OCI-M2 (cell line): ENCODE data around the gene MAPK6.

Experiments
- DNase-seq: peaks from one replicate; lab custom pipeline; 2025; ENCODE audit not compliant: unreplicated experiment; lab: John Stamatoyannopoulos, UW

Gene MAPK6

DNA sequence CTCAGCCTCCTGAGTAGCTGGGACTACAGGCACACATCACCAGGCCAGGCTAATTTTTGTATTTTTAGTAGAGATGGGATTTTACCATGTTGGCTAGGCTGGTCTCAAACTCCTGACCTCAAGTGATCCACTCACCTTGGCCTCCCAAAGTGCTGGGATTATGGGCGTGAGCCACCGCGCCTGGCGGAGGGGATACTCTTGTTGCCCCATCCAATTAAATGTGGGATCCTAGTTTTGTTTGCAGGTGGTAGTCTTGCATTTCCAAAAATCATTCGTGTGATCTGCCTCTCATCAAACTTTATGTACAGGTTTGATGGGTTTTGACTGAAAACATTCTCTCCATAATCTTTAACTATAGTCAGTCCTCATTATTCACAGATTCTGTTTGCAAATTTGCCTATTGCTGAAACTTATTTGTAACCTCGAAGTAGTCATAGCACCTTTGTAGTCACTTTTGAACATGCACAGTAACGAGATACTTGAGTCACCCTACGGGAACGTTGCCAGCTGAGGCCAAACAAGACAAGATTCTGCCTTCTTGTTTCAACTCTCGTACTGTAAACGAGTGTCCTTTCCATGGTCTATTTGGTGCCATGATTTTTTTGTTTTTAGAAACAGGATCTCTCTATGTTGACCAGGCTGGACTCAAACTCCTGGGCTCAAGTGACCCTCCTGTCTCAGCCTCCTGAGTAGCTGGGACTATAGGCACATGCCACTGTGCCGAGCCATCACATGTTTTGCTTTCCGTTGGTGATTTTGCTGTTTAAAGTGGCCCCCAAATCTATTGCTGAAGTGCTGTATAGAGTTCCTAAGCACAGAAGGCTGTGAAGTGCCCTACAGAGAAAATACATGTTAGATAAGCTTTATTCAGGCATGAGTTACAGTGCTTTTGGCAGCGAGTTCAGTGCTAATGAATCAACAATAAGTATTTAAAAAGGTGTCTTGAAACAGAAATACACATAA lies 8.1 kb upstream of the MAPK6 start:
- no peak for DNase-seq

- DNase-seq: no peak
Measured at GRCh38 chr15:52011711-52012144, 7.3 kb upstream of the MAPK6 start.

GRCh38 chr15:52012210-52012609 lies 6.8 kb upstream of the MAPK6 start:
- no peak for DNase-seq

- no peak for DNase-seq
Measured at GRCh38 chr15:52013151-52013791, 5.7 kb upstream of the MAPK6 start.

GRCh38 chr15:52014616-52015015 lies 4.4 kb upstream of the MAPK6 start:
- DNase-seq: no peak

DNA sequence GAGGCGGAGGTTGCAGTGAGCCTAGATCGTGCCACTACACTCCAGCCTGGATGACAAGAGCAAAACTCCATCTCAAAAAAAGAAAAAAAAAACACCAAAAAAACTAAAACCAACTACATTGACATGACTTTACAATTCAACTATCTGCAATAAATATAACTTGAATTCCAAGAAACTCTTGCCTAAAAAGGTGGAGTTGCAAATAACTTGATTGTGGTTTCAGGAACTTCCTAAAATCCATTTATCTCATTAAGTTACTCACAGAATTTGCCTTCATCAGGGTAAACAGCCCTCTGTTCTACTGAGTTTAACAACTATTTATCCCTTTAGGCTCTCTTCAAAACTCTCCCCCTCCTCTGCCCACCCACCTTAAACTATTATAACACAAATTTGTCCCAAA lies 2.7 kb upstream of the MAPK6 start:
- no peak for DNase-seq

DNA sequence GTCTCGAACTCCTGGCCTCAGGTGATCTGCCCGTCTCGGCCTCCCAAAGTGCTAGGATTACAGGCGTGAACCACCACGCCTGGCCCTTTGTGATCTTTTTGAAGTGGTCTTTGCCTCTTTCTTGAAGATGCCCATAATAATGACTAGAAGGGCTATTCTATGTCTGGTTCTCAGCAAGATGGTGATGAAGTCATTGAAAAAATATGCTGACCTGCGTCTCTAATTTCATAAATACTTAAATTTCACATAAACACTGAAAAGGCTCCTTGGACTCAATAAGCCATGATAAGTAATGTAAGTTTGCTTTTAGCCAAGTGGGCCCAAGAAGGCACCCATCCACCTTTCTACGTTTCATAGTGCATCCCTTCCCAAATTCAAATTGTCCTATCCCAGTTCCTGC lies 775 bp upstream of the MAPK6 start:
- no peak for DNase-seq

GRCh38 chr15:52019394-52020220 lies 588 bp downstream of the MAPK6 start:
- DNase-seq: no peak

DNA sequence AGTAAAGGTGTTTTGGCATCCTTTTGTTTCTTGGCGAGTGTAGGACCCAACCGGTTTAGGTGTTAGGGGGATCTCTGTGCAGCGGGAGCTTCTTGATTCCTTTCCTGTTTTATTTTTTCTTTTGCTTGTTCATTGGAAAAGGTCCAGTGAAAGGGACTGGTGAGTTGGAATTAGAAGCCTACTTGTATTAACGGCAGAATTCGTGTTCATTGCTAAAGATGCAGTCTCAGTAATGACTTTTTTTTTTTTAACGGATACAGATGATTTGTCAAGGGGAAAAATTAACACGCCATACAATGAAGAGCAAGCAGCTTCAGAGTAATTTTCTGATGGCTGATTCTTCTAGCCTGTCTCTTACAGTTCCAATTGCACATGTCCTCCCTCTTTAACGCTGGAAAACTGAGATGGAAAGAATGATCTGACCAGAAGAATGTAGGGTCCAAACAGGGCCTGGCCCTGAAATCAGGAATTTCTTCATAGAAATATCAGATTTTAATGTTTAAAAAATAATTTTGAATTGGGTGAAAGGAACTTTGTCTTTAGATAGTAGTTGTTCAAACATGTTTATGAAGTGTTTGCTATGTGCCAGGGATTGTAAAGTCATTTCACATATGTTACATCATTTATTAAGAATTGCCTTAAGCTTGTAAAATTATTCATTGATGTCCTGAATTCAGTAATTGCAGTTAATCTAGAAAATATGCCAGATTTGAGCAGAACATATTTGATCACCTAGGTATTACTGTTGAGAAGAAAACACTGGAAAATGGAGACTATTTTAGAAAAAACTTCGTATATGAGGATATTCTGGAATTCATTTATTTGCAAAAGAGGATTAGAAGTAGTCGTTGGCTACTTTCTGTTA lies 1.4 kb downstream of the MAPK6 start:
- DNase-seq: no peak

DNA sequence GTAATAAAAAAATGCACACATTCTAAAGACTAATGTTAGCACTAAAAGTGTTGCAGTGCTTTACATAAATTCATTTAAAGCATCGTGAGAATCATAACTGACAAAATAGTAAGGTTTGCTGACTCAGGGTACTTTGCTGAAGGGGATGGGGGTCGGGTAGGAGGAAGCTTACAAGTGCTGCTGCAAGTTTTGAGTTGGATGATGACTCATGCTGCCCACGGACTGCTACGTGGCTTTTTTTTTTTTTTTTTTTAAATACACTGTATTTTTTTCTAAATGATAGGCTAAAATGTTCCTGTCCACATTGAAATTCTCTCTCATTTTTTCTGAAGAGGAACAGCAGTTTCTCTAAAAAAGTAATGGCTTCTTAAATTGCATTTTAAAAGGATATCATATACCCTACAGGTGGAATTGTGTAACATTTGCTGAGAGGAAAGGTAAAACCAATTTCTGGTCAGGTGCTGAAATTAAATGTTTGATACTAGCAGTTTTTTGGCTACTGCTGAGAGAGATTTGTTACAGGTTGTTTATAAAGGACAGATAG lies 2.2 kb downstream of the MAPK6 start:
- no peak for DNase-seq

- DNase-seq: no peak
Measured at GRCh38 chr15:52021892-52022540, 3.0 kb downstream of the MAPK6 start.

GRCh38 chr15:52023169-52023922 lies 4.3 kb downstream of the MAPK6 start:
- no peak for DNase-seq

DNA sequence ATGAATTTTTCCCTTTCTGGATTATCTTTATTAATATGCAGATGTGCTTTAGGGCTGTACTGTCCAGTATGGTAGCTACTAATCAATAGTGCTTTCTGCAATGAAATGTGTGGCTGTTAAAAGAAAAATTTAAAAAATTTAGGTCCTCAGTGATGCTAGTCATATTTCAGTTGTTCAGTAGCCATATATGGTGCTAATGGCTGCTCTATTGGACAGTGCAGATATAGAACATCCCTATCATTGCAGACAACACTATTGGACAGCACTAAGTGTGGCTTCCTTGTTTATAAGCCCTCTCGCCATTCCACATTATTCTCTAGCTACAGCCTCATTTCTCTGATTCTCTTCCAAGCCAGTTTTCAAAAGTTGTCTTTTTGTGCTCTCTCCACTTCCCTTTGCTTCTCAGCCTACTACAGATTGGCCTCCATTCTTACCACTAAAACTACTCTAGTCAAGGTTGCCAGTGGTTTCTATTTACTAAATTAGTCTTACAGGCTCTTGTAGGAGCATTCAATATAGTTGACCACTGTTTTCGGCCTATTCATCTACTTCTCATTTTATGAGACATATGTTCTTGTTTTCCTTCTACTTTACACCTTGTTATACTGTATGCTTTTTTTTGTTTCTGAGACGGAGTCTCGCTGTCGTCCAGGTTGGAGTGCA lies 9.5 kb downstream of the MAPK6 start:
- DNase-seq: no peak

- no peak for DNase-seq
Measured at GRCh38 chr15:52030010-52030409, 11.0 kb downstream of the MAPK6 start.

GRCh38 chr15:52031556-52031955 lies 12.5 kb downstream of the MAPK6 start:
- DNase-seq: no peak

DNA sequence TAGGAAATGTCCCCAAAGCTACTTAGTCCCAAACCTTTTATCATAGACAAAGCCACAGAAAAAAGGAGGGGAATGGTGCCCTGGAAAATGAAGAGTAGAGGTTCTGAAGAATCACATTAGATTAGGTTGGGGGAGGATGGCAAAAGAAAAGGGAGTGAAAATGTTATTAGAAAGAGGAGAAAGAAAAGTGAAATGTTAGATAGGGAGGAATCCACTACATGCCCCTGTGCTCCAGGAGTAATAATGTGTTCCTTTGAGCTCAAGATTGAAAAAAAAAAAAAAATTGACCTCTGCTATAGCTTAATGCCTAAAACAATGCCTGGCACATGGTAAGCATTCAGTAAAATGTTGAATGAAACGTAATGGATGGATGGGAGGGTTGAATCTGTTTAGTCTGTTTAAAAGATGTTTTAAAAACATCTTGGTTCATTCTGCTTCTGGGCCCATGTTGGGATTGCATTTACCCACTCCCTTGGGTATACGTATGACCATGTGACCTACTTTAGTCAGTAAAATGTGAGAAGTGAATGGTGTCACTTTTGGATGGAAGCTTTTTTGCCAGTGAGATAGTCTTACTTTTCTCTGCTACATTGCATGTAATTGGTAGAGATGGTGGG lies 19.0 kb downstream of the MAPK6 start:
- no peak for DNase-seq

DNA sequence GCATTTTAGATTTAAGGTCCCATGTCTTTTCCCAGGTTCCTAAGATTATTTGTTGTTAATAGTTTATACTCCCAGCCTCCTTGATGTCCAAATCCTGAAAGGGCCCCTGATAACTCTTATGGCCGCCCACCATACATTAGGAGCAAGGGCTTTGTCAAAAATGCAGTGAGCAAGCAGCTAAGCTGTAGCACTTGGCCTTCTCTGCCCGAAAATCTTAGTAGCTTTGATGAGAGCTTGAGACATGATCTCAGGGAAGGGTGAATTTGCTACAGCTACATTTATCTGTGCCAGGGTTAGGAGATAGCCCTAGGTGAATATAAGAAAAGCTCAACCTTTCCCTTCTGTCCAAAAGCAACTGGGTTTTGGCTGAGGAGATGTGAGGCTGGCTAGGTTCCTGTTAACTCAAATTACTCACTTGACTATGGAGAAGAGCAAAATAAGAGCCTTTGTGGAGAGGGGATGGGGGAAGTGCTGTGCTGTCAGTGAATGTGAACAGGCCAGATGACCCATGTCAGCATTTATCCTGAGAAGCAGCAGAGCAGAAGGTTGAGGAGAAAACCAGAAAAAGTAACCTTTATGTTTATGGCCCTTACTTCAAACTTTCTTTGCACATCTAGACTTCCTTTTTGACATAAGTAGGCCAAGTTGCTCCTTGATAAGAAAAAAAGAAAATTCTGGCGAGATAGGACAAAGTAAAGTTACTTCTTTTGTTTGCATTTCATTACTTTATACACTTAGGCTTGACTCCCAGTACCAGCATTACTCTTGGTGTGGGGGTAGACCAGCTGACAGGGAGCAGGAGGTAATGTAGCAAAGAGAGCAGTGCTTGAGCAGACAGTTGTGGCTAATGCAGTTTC lies 21.1 kb downstream of the MAPK6 start:
- no peak for DNase-seq
